HepG2 (cell line): ENCODE data around the gene WDR53. TPM values are rescaled to one million over a fixed set of nuclear protein-coding genes. Genes with fewer than 3 reads are reported as not detected.

Experiments
- HOXD1 ChIP-seq: sonication (generic); formaldehyde crosslinking; IDR thresholded peaks from 2 replicates; pipeline ENCODE4 v1.5.0; 2020; ENCODE audit warnings: missing genetic modification reagents
- KLF9 ChIP-seq: IDR thresholded peaks from 2 replicates; pipeline ENCODE4 v1.6.1; 2016; ENCODE audit warnings: low read depth
- TMF1 ChIP-seq: sonication (generic); formaldehyde crosslinking; IDR thresholded peaks from 2 replicates; pipeline ENCODE4 v1.8.1; 2022; ENCODE audit warnings: low read depth, missing genetic modification reagents
- ZNF644 ChIP-seq: IDR thresholded peaks from 2 replicates; pipeline ENCODE4 v1.6.1; 2016; ENCODE audit warnings: low read depth
- polyA plus RNA-seq, 8 experiments: library from polyadenylated mRNA; depleted of rRNA in 3 of 8; stranded (reverse) in 7 of 8; unstranded in 1 of 8; fragments of >200 nt; fragmentation: Illumina TruSeq in 4 of 8; extraction: Trizol in 4 of 8; gene quantifications; 2 replicates each; pipeline versions ENCODE4 v1.2.1 to v1.2.3, GENCODE V29; 2011 to 2016; ENCODE audit warnings: low read depth in 4 of 8, missing spikeins in 1 of 8, mixed read lengths in 1 of 8; ENCODE audit not compliant: insufficient read depth in 1 of 8
- total RNA-seq, 5 experiments: library from RNA; depleted of rRNA; stranded (reverse); fragments of >200 nt; fragmentation: Illumina TruSeq; extraction: Trizol; gene quantifications; 2 replicates each; pipeline ENCODE4 v1.2.3, GENCODE V29; 2016; ENCODE audit warnings: low read depth in 1 of 5
- TF ChIP-seq, protein P1 (sequence below), 2 experiments: fragments of 450-650 bp in 1 of 2; sonication (generic) in 1 of 2; formaldehyde crosslinking in 1 of 2; IDR thresholded peaks; 2 replicates each; pipeline versions ENCODE4 v1.6.1 to v1.8.0; 2016 to 2022; ENCODE audit warnings: antibody characterized with exemption in 1 of 2, mild to moderate bottlenecking in 1 of 2, missing genetic modification reagents in 1 of 2

Gene WDR53
- total and polyA plus RNA-seq, 2 of the 13 experiments (the other 11 are each of a cell fraction or from before 2014, with no cell fraction given) = 3.5 to 7.7 TPM

DNA sequence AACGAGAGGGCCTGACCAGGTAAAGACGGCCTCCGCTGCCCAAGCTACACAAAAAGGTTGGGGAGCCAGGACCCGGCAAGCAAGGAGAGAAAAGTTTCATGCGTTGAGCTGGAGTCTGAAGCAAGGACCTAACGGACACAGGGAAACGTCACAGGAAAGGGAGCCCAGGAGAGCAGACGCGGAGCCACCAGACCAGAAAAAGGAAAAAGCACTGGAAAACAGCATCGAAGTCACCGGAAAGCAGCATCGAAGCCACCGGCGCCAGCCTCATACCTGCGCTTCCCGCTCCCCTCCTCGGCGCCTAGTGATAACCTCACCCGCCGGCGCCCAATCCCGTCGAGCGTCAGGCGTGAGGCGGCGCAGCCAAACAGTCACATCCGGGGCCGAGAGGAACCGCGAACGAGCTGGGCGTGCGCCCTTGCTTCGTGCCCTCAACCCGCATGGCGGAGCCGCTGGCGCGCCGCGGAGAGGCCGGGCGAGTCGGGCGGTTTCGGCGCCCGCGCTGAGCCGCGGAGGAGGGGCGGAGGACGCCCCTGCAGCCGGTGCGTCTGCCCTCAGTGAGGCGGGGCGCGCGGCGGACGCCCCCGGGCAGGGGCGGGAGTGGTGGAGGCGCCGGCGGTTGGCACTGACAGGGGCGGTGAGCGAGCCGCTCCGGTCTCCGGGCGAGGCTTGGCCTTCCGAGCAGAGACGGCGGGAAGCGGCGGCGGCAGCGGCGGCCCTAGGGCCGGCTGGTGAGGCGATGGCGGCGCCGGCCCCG is at the start of gene WDR53, which contains the start of gene FBXO45 (continued):
- TF ChIP-seq, protein P1, sequence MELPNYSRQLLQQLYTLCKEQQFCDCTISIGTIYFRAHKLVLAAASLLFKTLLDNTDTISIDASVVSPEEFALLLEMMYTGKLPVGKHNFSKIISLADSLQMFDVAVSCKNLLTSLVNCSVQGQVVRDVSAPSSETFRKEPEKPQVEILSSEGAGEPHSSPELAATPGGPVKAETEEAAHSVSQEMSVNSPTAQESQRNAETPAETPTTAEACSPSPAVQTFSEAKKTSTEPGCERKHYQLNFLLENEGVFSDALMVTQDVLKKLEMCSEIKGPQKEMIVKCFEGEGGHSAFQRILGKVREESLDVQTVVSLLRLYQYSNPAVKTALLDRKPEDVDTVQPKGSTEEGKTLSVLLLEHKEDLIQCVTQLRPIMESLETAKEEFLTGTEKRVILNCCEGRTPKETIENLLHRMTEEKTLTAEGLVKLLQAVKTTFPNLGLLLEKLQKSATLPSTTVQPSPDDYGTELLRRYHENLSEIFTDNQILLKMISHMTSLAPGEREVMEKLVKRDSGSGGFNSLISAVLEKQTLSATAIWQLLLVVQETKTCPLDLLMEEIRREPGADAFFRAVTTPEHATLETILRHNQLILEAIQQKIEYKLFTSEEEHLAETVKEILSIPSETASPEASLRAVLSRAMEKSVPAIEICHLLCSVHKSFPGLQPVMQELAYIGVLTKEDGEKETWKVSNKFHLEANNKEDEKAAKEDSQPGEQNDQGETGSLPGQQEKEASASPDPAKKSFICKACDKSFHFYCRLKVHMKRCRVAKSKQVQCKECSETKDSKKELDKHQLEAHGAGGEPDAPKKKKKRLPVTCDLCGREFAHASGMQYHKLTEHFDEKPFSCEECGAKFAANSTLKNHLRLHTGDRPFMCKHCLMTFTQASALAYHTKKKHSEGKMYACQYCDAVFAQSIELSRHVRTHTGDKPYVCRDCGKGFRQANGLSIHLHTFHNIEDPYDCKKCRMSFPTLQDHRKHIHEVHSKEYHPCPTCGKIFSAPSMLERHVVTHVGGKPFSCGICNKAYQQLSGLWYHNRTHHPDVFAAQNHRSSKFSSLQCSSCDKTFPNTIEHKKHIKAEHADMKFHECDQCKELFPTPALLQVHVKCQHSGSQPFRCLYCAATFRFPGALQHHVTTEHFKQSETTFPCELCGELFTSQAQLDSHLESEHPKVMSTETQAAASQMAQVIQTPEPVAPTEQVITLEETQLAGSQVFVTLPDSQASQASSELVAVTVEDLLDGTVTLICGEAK (IDR thresholded peaks at IDR 0.05) = no peak
- TF ChIP-seq, protein P1 (CRISPR knock-in tag; IDR thresholded peaks at IDR 0.05) = no peak
- TF ChIP-seq KLF9 (CRISPR knock-in tag) (peak; percentile 80; the same call in 1 of the 2 replicates), TMF1 (peak; percentile 77; the same call in 1 of the 2 replicates), ZNF644 (CRISPR knock-in tag) (0 out of 2 replicates have a peak, but pooled peaks have one; percentile 8), HOXD1 (peak; percentile 78)
- TF ChIP-seq, all 625 proteins: peak for 273
